ENCODE results near the gene CHRNE. TPM values are rescaled to one million over a fixed set of nuclear protein-coding genes. Genes with fewer than 3 reads are reported as not detected.

CHRNE gene
- total and polyA plus RNA-seq, 2 donors (not counting 1 experiment from before 2014, with no cell fraction given) = 0.99 to 4.7 TPM

DNA sequence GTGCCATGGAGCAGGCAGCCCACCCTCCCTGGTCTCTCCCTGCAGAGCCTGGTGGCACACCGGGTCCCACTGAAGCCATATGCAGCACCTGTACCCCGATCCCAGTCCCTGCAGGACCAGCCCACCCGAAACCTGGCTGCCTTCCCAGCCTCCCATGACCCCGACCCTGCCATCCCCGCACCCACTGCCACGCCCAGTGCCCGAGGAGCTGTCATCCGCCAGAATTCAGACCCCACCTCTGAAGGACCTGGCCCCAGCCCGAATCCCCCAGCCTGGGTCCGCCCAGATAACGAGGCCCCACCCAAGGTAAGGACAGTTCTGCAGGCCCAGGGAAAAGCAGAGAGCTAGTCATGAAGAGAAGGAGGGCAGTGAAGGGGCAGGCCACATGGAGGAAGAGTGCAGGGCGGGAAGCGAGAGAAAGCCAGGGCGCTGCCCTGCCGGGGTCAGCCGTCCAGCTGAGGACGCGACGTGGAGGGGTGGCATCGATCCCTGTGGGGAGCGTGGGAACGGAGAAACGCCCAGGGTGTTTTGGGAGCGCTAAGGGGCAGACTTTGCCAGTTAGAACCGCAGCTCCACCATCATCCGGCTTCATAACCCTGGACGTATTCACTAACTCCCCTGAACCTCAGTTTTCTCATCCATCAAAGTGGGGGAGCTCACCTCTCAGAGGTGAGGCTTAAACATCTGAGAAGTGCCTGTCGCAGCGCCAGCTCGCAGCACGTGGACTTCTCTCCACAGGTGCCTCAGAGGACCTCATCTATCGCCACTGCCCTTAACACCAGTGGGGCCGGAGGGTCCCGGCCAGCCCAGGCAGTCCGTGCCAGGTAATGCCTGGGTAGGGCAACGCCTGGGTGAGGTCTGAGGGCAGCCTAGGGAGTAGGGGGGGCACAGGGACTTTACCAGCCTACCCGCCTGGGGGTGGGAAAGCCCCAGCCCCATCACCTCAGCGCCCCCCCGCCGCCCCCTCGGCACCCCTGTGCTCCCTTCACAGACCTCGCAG, 11.2 kb downstream of the CHRNE start:
- intact Hi-C loops (cut with micrococcal nuclease) = no loop called here
- Histone ChIP-seq H3K27ac (ENCODE audit: low read length in 2 of 2) (no peak overlapping the region), H3K4me3 (ENCODE audit: control extremely low read depth in 1 of 5, extremely low read depth in 1 of 5, insufficient read depth in 1 of 5, low read depth in 2 of 5, low read length in 4 of 5) (no peak overlapping the region), H3K36me3 (replicated peaks in 1 of 2; ENCODE audit: control extremely low read depth in 1 of 2, control insufficient read depth in 1 of 2, extremely low read depth in 1 of 2, insufficient read depth in 2 of 2, low read length in 1 of 2) (peaks cover 0 to 77% of the 10 kb centered on the region in 2 experiments), H4K20me1 (ENCODE audit: control insufficient read depth, insufficient read depth, low read length, poor library complexity, severe bottlenecking) (peaks cover 21% of the 10 kb centered on the region), H3K9me3 (ENCODE audit: control extremely low read depth in 1 of 3, control insufficient read depth in 2 of 3, insufficient read depth in 1 of 3, low read length in 2 of 3) (no peaks in the 10 kb centered on the region), H3K9ac (ENCODE audit: low read length) (no peak overlapping the region), H3K4me1 (ENCODE audit: control insufficient read depth in 2 of 2, insufficient read depth in 2 of 2, low read length in 2 of 2) (peaks cover 0 to 3% of the 10 kb centered on the region in 2 donors), H2AFZ (ENCODE audit: insufficient read depth, low read depth, low read length, poor library complexity, severe bottlenecking) (no peak overlapping the region), H3K79me2 (ENCODE audit: control insufficient read depth, insufficient read depth, low read length) (no peaks in the 10 kb centered on the region), H3K27me3 (replicated peaks in 1 of 4; ENCODE audit: control extremely low read depth in 1 of 4, control insufficient read depth in 3 of 4, insufficient read depth in 4 of 4, low read length in 3 of 4) (no peaks in the 10 kb centered on the region), H3K4me2 (replicated peaks; ENCODE audit: low read depth, low read length, poor library complexity, severe bottlenecking) (no peak overlapping the region)
- CTCF ChIA-PET = interaction anchor here (0.6 to 4.7 kb wide), 5 partner anchors 11 to 324 kb away, joined by 3 to 33 read pairs (median 3); partner anchors contain the start of genes ARRB2 and CHRNE
- DNase-seq (no peak), ATAC-seq (ENCODE audit: low read depth) (no peak)
- WGBS (ENCODE audit: insufficient coverage) = 92% methylated on average over 40 of the region's 42 CpGs
- POLR2A ChIA-PET = no interaction called here
- H3K9me3 Mint-ChIP-seq (ENCODE audit: insufficient read depth) = no peaks in the 10 kb centered on the region
- no peak overlapping the region for H3K4me3 Mint-ChIP-seq
- H3K4me1 Mint-ChIP-seq = peaks cover 4% of the 10 kb centered on the region
- no peak overlapping the region for H3K27ac Mint-ChIP-seq
- TF ChIP-seq CTCF (IDR thresholded peaks at IDR 0.05) (no peak), EZH2 (IDR thresholded peaks at IDR 0.05; ENCODE audit: borderline replicate concordance, insufficient read depth, low read depth, low read length, poor library complexity, severe bottlenecking) (no peak)
- H3K27me3 Mint-ChIP-seq = no peaks in the 10 kb centered on the region

DNA sequence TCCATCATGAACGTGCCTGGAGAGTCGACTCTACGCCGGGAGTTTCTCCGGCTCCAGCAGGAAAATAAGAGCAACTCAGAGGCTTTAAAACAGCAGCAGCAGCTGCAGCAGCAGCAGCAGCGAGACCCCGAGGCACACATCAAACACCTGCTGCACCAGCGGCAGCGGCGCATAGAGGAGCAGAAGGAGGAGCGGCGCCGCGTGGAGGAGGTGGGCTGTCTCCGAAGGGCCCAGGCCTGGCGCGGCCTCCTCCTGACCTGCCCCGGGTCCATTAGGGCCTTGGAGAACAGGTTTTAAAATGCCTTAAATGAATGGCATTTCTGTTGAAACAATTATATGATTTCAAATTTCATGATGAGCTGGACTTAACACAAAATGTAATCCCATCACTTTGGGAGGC, 15.3 kb downstream of the CHRNE start:
- WGBS (ENCODE audit: insufficient coverage) = 95% methylated on average over 15 of the region's 18 CpGs
- POLR2A ChIA-PET = no interaction called here

More for the DNA sequence above, 15.3 kb downstream of the CHRNE start:
- peaks cover 0 to 61% of the 10 kb centered on the region in 2 experiments for H3K36me3 ChIP-seq (replicated peaks in 1 of 2; ENCODE audit: control extremely low read depth in 1 of 2, control insufficient read depth in 1 of 2, extremely low read depth in 1 of 2, insufficient read depth in 2 of 2, low read length in 1 of 2)
- H3K9me3 ChIP-seq (ENCODE audit: control extremely low read depth in 1 of 3, control insufficient read depth in 2 of 3, insufficient read depth in 1 of 3, low read length in 2 of 3) = no peaks in the 10 kb centered on the region
- no peak for DNase-seq
- no peak overlapping the region for H3K27ac ChIP-seq (ENCODE audit: low read length in 2 of 2)
- no peaks in the 10 kb centered on the region for H3K27me3 ChIP-seq (replicated peaks in 1 of 4; ENCODE audit: control extremely low read depth in 1 of 4, control insufficient read depth in 3 of 4, insufficient read depth in 4 of 4, low read length in 3 of 4)
- no peak overlapping the region for H3K9ac ChIP-seq (ENCODE audit: low read length)
- Mint-ChIP-seq H3K9me3 (ENCODE audit: insufficient read depth) (no peaks in the 10 kb centered on the region), H3K4me1 (peaks cover 4% of the 10 kb centered on the region), H3K27ac (no peak overlapping the region), H3K4me3 (no peak overlapping the region), H3K27me3 (no peaks in the 10 kb centered on the region)
- TF ChIP-seq EZH2 (IDR thresholded peaks at IDR 0.05; ENCODE audit: borderline replicate concordance, insufficient read depth, low read depth, low read length, poor library complexity, severe bottlenecking) (no peak), CTCF (IDR thresholded peaks at IDR 0.05) (no peak)
- CTCF ChIA-PET = interaction anchor here (0.8 to 4.7 kb wide), 9 partner anchors 11 to 320 kb away, joined by 3 to 33 read pairs (median 3); partner anchors contain the start of genes ARRB2 and C17orf107
- no peaks in the 10 kb centered on the region for H3K79me2 ChIP-seq (ENCODE audit: control insufficient read depth, insufficient read depth, low read length)
- peaks cover 0 to 3% of the 10 kb centered on the region in 2 donors for H3K4me1 ChIP-seq (ENCODE audit: control insufficient read depth in 2 of 2, insufficient read depth in 2 of 2, low read length in 2 of 2)
- intact Hi-C loops (cut with micrococcal nuclease) = no loop called here
- no peak overlapping the region for H3K4me3 ChIP-seq (ENCODE audit: control extremely low read depth in 1 of 5, extremely low read depth in 1 of 5, insufficient read depth in 1 of 5, low read depth in 2 of 5, low read length in 4 of 5)
- no peak for ATAC-seq (ENCODE audit: low read depth)
- H3K4me2 ChIP-seq (replicated peaks; ENCODE audit: low read depth, low read length, poor library complexity, severe bottlenecking) = no peak overlapping the region
- H2AFZ ChIP-seq (ENCODE audit: insufficient read depth, low read depth, low read length, poor library complexity, severe bottlenecking) = no peak overlapping the region
- peaks cover 17% of the 10 kb centered on the region for H4K20me1 ChIP-seq (ENCODE audit: control insufficient read depth, insufficient read depth, low read length, poor library complexity, severe bottlenecking)

Measured in B cell (primary cell).